HG02870 (cell line): Measurements from ENCODE around the gene PPM1B.
A peak's percentile ranks its signal among the peaks of the same experiment; 100 is the strongest.
"Not testable (repeated sequence)": the region's sequence is repeated elsewhere in the genome, so short reads cannot be mapped to it uniquely, and the experiment has no call there.

Source experiments
- ATAC-seq: cut with Tn5 transposase; IDR thresholded peaks from one replicate; pipeline ENCODE4 v1.9.1; 2021; ENCODE audit warnings: mild to moderate bottlenecking, moderate library complexity; ENCODE audit not compliant: unreplicated experiment

Gene PPM1B

DNA sequence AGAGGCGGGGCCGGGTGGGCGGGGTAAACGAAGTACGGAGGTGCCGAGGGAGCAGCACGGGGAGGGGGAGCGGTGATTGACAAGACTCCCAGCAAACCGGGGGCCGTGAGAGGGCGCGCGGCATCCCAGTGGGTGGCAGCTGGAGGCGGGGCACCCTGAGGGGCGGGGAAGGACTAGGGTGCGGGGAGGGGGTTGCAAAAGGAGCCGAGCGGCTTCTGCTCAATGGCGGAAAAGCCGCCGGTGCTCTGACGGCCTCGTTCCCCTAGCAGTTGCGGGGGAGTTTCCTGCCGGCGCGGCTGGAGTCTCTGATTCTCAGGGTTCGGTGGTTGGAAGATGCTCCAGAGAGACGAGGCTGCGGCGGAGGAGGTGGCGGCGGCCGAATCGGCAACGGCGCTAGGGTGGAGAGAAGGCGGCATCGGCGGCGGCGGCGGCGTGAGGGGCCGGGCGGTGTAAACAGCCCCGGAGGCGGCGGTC lies at the start of gene PPM1B:
Gene PPM1B (plus strand): TSS at position 195 of the 474 bp plus-strand sequence. CDS start 32,325 bp downstream, outside the sequence.
- peak; percentile 63 for ATAC-seq

GRCh38 chr2:44119878-44120277 lies 48.8 kb upstream of the PPM1B start:
- ATAC-seq: no peak

DNA sequence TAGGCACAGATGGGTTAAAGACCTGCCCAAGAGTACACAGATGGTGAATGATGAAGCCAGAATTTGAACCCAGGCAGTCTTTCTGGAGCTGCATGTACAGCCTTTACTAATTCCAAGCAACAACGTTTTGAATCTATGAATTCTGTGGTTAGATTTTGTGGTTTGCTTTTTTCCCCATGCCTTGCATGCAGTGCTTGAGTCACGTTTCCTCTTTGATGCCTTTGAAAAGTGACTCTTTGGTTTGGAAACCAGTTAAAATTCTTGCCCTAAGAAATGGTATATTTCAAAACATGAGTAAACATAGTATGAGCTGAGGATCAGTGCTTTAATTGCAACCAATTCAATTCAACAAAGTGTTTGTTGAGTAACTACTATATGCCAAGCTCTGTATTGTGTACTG lies 48.2 kb upstream of the PPM1B start:
- no peak for ATAC-seq

DNA sequence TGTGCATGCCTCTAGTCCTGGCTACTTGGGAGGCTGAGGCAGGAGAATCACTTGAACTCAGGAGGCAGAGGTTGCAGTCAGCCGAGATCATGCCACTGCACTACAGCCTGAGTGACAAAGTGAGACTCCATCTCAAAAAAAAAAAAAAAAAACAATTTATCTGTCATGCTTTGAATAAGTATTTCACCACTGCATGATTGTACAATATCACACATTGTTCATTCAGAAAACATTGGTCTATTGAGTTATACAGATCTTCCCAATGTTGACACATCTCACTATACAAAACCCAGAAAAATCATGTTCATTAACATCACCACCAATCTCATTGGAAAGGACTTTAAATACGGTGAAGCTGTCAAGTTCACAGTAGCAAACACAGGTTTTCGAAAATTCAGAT lies 46.8 kb upstream of the PPM1B start:
- no peak for ATAC-seq

GRCh38 chr2:44124500-44124899 lies 44.2 kb upstream of the PPM1B start:
- ATAC-seq: no peak

DNA sequence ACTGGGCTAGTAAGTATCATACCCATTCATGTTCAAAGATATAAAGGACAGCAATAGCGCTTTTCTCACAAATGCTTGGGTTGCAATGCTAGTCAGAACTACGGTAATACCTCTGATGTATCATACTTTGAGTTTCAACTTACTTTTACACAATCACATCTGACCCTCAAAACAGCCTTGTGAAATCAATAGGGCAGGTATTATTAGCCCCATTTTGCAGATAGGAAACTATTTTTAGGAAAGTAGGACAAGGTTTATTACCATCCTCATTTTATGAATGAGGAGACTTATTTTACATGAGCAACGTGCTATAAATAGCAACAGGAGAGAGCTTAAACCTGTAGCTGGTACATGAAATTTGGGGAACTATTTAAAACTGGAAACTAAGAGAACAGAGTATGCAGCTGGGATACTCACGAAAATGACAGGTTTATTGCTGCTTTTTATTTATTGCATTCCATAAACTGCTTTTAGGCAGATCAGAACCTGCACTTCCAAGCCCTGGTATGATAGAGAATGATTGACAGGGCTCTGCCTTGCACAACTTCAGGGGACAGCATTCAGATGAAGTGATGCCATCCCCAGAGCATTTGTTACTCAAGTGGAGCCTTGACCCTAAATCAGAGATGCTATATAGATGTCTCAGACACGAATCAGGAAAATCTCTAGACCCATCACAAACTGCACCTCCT lies 42.4 kb upstream of the PPM1B start:
- no peak for ATAC-seq

GRCh38 chr2:44130441-44130840 lies 38.2 kb upstream of the PPM1B start:
- ATAC-seq: no peak

- no peak for ATAC-seq
These were observed 37.5 kb upstream of the PPM1B start for GRCh38 chr2:44131177-44131576.

- not testable (repeated sequence) for ATAC-seq
These were observed 35.1 kb upstream of the PPM1B start for GRCh38 chr2:44133602-44134001.

GRCh38 chr2:44134848-44135247 lies 33.8 kb upstream of the PPM1B start:
- ATAC-seq: no peak

DNA sequence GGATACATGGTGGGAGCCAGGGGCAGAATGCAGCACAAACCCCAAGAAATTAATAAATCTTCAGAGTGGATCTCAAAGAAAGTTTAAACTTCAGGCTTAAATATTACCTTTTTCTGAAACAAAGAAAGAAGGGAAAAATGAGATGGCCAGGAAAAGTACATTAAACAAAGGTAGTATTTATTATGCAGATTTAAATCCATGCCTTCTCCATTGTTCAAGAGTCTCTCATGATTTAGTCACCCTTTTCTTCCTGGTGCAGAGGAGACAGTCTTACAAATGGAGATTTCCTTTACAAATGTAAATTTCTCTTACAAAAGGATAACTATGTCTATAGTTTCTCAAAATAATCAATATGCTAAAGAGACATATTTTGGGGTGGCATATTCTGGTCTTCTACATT lies 33.4 kb upstream of the PPM1B start:
- ATAC-seq: no peak

GRCh38 chr2:44135771-44136170 lies 32.9 kb upstream of the PPM1B start:
- ATAC-seq: no peak

DNA sequence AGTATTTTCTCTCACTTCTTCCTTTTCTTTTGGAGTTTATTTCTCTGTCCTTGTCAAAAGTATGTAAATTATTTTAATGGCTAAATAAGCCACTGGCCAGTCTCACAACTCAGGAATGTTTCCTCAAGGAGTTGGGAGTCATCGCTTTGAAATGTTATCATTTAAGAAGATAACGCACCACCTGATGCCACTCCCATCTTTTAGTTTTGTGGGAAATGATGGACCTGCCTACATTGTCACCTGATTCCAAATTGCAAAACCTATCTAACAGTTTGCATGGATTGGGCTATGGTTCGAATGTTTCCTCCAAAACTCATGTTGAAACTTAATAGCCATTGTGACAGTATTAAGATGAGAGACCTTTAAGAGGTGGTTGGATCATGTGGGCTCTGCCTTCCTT lies 32.4 kb upstream of the PPM1B start:
- ATAC-seq: no peak

- no peak for ATAC-seq
These were observed 31.6 kb upstream of the PPM1B start for GRCh38 chr2:44137048-44137447.

GRCh38 chr2:44137872-44138551 lies 30.7 kb upstream of the PPM1B start:
- ATAC-seq: no peak

DNA sequence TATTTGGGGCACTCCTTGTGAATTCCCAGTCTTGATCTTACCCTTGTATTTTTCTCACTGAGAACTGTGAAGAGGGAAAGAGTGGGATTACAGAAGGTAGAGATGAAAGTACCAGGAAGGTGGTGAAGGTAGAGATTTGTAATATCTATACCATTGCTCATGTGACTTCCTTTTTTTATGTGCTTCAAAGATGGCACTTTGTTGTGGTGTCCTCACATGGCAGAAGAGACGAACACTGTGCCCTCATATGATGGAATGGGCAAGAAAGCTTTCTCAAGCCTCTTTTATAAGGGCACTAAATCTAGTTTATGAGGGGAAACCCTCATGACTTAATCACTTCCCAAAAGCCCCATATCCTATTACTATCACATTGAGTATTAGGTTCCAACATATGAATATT lies 28.9 kb upstream of the PPM1B start:
- no peak for ATAC-seq

- no peak for ATAC-seq
These were observed 26.4 kb upstream of the PPM1B start for GRCh38 chr2:44142306-44142705.

DNA sequence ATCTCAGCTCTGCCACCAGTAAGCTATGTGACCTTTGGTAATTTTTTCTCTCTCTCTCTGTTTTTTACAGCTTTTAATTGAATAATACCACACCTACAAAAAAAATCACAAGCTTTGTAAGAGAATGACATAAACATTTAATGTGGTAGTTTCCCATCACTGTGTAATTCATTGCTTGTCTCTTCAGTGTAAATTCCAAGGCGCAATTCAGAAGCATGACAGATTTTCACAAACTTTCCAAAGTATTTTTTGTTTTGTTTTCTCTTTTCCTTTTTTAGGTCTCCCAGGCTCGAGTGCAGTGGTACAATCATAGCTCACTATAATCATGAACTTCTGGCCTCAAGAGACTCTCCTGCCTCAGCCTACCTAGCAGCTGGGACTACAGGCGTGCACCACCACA lies 25.0 kb upstream of the PPM1B start:
- ATAC-seq: no peak

GRCh38 chr2:44148999-44149398 lies 19.7 kb upstream of the PPM1B start:
- ATAC-seq: no peak

DNA sequence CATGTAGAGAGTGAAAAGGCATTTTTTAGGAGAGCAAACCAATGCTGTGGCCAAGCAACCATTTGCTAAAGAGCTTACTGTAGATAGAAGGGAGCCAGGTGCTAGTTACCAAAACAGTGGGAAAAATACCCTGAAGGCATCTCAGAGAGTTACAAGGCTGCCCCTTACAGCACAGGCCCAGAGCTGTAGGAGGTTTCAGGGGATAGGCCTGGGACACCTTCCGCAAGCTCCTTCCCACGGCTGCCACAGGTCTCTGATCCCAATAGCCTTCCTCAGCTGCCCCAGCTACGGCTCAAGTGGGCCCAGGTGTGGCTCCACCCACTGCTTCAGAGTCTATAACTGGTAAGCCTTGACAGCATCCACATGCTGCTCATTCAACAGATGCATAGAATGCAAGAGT lies 18.2 kb upstream of the PPM1B start:
- no peak for ATAC-seq

DNA sequence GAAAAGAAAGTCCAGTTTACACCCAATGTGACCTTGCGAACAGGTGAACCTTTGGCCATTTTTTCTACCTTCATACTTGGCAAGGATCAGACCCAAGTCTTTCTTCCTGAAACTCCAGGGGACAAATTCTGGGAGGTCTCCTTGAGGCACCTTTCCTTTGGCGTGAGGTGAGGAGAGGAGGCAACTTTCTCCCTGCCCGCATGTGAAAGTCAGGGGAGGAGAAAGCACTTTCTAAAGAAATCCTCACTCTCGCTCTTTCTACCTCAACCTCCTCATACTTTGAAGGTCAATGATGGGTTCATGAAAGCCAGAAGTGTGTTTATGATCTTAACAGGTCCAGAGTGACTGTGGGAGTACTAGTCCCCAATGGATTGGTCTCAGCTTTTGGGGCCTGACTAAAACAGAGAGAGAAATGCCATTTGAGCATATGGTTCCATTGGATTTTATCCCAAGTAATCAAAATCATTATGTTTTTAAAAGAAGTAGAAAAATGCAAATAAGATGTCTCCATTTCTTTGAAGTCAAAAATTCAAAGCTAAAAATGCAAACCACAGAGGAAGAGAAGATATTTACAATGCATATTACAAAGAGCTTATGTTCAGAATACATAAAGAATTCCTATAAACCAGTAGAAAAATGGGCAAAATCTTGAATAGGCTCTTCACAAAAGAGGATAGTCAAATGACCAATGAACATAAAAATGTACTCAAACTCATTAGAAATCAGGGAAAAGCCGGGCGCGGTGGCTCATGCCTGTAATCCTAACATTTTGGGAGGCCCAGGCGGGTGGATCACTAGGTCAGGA lies 15.6 kb upstream of the PPM1B start:
- ATAC-seq: no peak
